ENCODE measurements around the gene NRXN3.

DNA sequence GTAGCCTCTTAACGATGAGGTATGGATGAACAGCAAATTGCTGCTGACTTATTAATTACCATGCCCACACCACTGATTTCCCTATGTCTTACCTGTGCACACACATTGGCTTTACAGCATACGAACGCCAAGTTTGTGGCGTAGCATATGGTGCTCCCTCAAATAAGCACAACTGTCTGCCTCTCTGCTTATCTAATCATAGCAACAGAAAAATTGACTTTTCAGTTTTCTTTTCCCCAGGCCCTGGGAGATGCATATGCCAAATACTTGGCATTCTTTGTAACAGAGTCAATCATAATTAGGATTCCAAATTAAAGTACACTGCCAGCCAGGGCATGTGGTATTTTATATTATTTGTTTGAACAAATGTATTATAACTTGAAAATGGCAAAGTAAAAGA is 1415.7 kb downstream of the NRXN3 start:
- TF ChIP-seq, protein P1, sequence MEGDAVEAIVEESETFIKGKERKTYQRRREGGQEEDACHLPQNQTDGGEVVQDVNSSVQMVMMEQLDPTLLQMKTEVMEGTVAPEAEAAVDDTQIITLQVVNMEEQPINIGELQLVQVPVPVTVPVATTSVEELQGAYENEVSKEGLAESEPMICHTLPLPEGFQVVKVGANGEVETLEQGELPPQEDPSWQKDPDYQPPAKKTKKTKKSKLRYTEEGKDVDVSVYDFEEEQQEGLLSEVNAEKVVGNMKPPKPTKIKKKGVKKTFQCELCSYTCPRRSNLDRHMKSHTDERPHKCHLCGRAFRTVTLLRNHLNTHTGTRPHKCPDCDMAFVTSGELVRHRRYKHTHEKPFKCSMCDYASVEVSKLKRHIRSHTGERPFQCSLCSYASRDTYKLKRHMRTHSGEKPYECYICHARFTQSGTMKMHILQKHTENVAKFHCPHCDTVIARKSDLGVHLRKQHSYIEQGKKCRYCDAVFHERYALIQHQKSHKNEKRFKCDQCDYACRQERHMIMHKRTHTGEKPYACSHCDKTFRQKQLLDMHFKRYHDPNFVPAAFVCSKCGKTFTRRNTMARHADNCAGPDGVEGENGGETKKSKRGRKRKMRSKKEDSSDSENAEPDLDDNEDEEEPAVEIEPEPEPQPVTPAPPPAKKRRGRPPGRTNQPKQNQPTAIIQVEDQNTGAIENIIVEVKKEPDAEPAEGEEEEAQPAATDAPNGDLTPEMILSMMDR (optimal IDR thresholded peaks at IDR 0.05 in 1 of 3, IDR thresholded peaks at IDR 0.05 in 1 of 3, conservative IDR thresholded peaks at IDR 0.05 in 1 of 3; ENCODE audit: extremely low read depth in 1 of 3, insufficient read depth in 2 of 3, low read length in 3 of 3) = no peak
- no peak for TF ChIP-seq EZH2 (IDR thresholded peaks at IDR 0.05; ENCODE audit: low read length)
